ENCODE results near the gene SMARCD2. TPM values are rescaled to one million over a fixed set of nuclear protein-coding genes. Genes with fewer than 3 reads are reported as not detected.
"Not testable (repeated sequence)": the region's sequence is repeated elsewhere in the genome, so short reads cannot be mapped to it uniquely, and the experiment has no call there.

SMARCD2 gene
- total RNA-seq (100 to 1,000 TPM in 1 of 2 donors, 10 to 100 TPM in 1; 82.4 to 109 TPM), polyA plus RNA-seq (10 to 100 TPM; 64.9 to 67.7 TPM)
- long read RNA-seq, donor 1, transcript SMARCD2-203 (13 exons, 2,716 nt) = major isoform, 16 of 119 reads
- long read RNA-seq, donor 1, partial matches to known transcripts = 102 of 119 reads
- long read RNA-seq, donor 1, other reads (novel, unspliced or antisense) = 0 of 119 reads
- long read RNA-seq, donor 2, partial matches to known transcripts = 22 of 23 reads
- long read RNA-seq, donor 2, other reads (novel, unspliced or antisense) = 0 of 23 reads
- long read RNA-seq, donor 3, partial matches to known transcripts = 0 of 5 reads
- long read RNA-seq, donor 3, other reads (novel, unspliced or antisense) = 0 of 5 reads
- long read RNA-seq, donor 4, partial matches to known transcripts = 17 of 17 reads
- long read RNA-seq, donor 4, other reads (novel, unspliced or antisense) = 0 of 17 reads
- long read RNA-seq, donor 5, transcript SMARCD2-203 (13 exons, 2,716 nt) = major isoform, 10 of 37 reads
- long read RNA-seq, donor 5, partial matches to known transcripts = 26 of 37 reads
- long read RNA-seq, donor 5, other reads (novel, unspliced or antisense) = 0 of 37 reads

GRCh38 chr17:63842540-63843386 lies at the start of gene SMARCD2:
SMARCD2 (minus strand) TSS chr17:63842685; CDS start chr17:63842674, 11 bp downstream.
- H3K36me3 ChIP-seq (ENCODE audit: control insufficient read depth in 4 of 4, insufficient read depth in 4 of 4, low read length in 4 of 4) = peaks cover 0 to 4% (median 0%) of the 10 kb centered on the region in 4 donors
- peak; percentile 99 for DNase-seq
- ATAC-seq (ENCODE audit: insufficient read depth, low FRiP score) = peak; percentile 92
- peaks cover 17 to 50% (median 26%) of the 10 kb centered on the region in 5 donors for H3K4me1 ChIP-seq (ENCODE audit: control insufficient read depth in 5 of 5, insufficient read depth in 5 of 5, low read length in 5 of 5)
- H3K27ac ChIP-seq (ENCODE audit: low read depth in 1 of 2, low read length in 1 of 2) = peak within 1 kb of the TSS; percentile 94 to 98
- WGBS, 2 donors = 0 to 1% methylated on average over 57 to 92 of the region's 92 CpGs
- H3K9me3 ChIP-seq (ENCODE audit: control insufficient read depth in 4 of 4, insufficient read depth in 3 of 4, low read length in 3 of 4) = no peaks in the 10 kb centered on the region
- TF ChIP-seq CTCF (IDR thresholded peaks at IDR 0.05; ENCODE audit: control extremely low read depth, extremely low read depth) = no peak
- H3K4me3 ChIP-seq = peak within 1 kb of the TSS; percentile 75
- H3K27me3 ChIP-seq (ENCODE audit: control insufficient read depth in 3 of 3, insufficient read depth in 3 of 3, low read length in 2 of 3) = no peaks in the 10 kb centered on the region
- H3K9ac ChIP-seq (ENCODE audit: insufficient read depth in 1 of 2, low read length in 2 of 2) = peak within 1 kb of the TSS; percentile 63 to 83

- not testable (repeated sequence) for H3K9ac ChIP-seq (ENCODE audit: insufficient read depth in 1 of 2, low read length in 2 of 2); H3K27me3 ChIP-seq (ENCODE audit: control insufficient read depth in 3 of 3, insufficient read depth in 3 of 3, low read length in 2 of 3); H3K4me1 ChIP-seq (ENCODE audit: control insufficient read depth in 5 of 5, insufficient read depth in 5 of 5, low read length in 5 of 5); H3K9me3 ChIP-seq (ENCODE audit: control insufficient read depth in 4 of 4, insufficient read depth in 3 of 4, low read length in 3 of 4); H3K4me3 ChIP-seq; H3K27ac ChIP-seq (ENCODE audit: low read depth in 1 of 2, low read length in 1 of 2); H3K36me3 ChIP-seq (ENCODE audit: control insufficient read depth in 4 of 4, insufficient read depth in 4 of 4, low read length in 4 of 4)
- 33% methylated on average over 13 of the region's 13 CpGs for WGBS, 2 donors
- DNase-seq (peak; percentile 52 to 60 (median 57)), ATAC-seq (ENCODE audit: insufficient read depth, low FRiP score) (peak; percentile 61)
These were observed 46.8 kb upstream of the SMARCD2 start for GRCh38 chr17:63889026-63889848.

GRCh38 chr17:63885119-63885518 lies 42.6 kb upstream of the SMARCD2 start:
- WGBS, 2 donors = 89 to 96% methylated on average over 11 of the region's 11 CpGs
- not testable (repeated sequence) for ATAC-seq (ENCODE audit: insufficient read depth, low FRiP score); H3K4me3 ChIP-seq

GRCh38 chr17:63882626-63883126 lies 40.2 kb upstream of the SMARCD2 start:
- not testable (repeated sequence) for H3K36me3 ChIP-seq (ENCODE audit: control insufficient read depth in 4 of 4, insufficient read depth in 4 of 4, low read length in 4 of 4); ATAC-seq (ENCODE audit: insufficient read depth, low FRiP score); H3K9ac ChIP-seq (ENCODE audit: insufficient read depth in 1 of 2, low read length in 2 of 2); H3K27ac ChIP-seq (ENCODE audit: low read depth in 1 of 2, low read length in 1 of 2); H3K4me3 ChIP-seq; H3K27me3 ChIP-seq (ENCODE audit: control insufficient read depth in 3 of 3, insufficient read depth in 3 of 3, low read length in 2 of 3); DNase-seq; H3K4me1 ChIP-seq (ENCODE audit: control insufficient read depth in 5 of 5, insufficient read depth in 5 of 5, low read length in 5 of 5); H3K9me3 ChIP-seq (ENCODE audit: control insufficient read depth in 4 of 4, insufficient read depth in 3 of 4, low read length in 3 of 4)
- 81 to 85% methylated on average over 9 of the region's 9 CpGs for WGBS, 2 donors

More at GRCh38 chr17:63885119-63885518, 42.6 kb upstream of the SMARCD2 start:
- H3K9me3 ChIP-seq (ENCODE audit: control insufficient read depth in 4 of 4, insufficient read depth in 3 of 4, low read length in 3 of 4); H3K27me3 ChIP-seq (ENCODE audit: control insufficient read depth in 3 of 3, insufficient read depth in 3 of 3, low read length in 2 of 3); H3K27ac ChIP-seq (ENCODE audit: low read depth in 1 of 2, low read length in 1 of 2); H3K36me3 ChIP-seq (ENCODE audit: control insufficient read depth in 4 of 4, insufficient read depth in 4 of 4, low read length in 4 of 4); H3K9ac ChIP-seq (ENCODE audit: insufficient read depth in 1 of 2, low read length in 2 of 2); H3K4me1 ChIP-seq (ENCODE audit: control insufficient read depth in 5 of 5, insufficient read depth in 5 of 5, low read length in 5 of 5); DNase-seq: not testable (repeated sequence)
